HUES64 (cell line): Measurements from ENCODE around the gene TMEM250. TPM values are rescaled to one million over a fixed set of nuclear protein-coding genes. Genes with fewer than 3 reads are reported as not detected.

Source experiments
- H3K27ac ChIP-seq: 2 replicates; pipeline ENCODE4 v1.7.0; 2013; ENCODE audit warnings: low read depth, low read length, inconsistent platforms
- H3K27me3 ChIP-seq: 2 replicates; pipeline ENCODE4 v1.6.1; 2013; ENCODE audit warnings: mild to moderate bottlenecking, low read length; ENCODE audit not compliant: insufficient read depth
- H3K36me3 ChIP-seq: 2 replicates; pipeline ENCODE4 v1.6.1; 2013; ENCODE audit warnings: mild to moderate bottlenecking, low read length; ENCODE audit not compliant: insufficient read depth
- H3K4me1 ChIP-seq: 2 replicates; pipeline ENCODE4 v1.6.1; 2013; ENCODE audit warnings: mild to moderate bottlenecking, low read length, moderate library complexity; ENCODE audit not compliant: insufficient read depth
- H3K4me3 ChIP-seq: 2 replicates; pipeline ENCODE4 v1.5.1; 2013; ENCODE audit warnings: mild to moderate bottlenecking, low read length, moderate library complexity
- H3K9ac ChIP-seq: 2 replicates; pipeline ENCODE4 v1.6.1; 2013; ENCODE audit warnings: mild to moderate bottlenecking, low read depth, low read length
- H3K9me3 ChIP-seq: 2 replicates; pipeline ENCODE4 v1.6.1; 2013; ENCODE audit warnings: low read depth, low read length; ENCODE audit not compliant: insufficient read depth
- WGBS: fragments of 150-250, 120-280 bp; methylation state at CpG from one replicate; pipeline ENCODE4 v1.1.7; 2013; ENCODE audit warnings: missing lambda C conversion rate; 5-methylcytosine and 5-hydroxymethylcytosine counted together
- polyA plus RNA-seq, 2 experiments: library from polyadenylated mRNA; stranded (reverse); fragments of 50-300 nt; gene quantifications; one replicate each; pipeline ENCODE4 v1.2.3, GENCODE V29; 2013

Gene TMEM250, protein sequence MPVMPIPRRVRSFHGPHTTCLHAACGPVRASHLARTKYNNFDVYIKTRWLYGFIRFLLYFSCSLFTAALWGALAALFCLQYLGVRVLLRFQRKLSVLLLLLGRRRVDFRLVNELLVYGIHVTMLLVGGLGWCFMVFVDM
- 31.5 TPM for polyA plus RNA-seq (2013, experiment 1 of 2)
- polyA plus RNA-seq (2013, experiment 2 of 2): 29.2 TPM

DNA sequence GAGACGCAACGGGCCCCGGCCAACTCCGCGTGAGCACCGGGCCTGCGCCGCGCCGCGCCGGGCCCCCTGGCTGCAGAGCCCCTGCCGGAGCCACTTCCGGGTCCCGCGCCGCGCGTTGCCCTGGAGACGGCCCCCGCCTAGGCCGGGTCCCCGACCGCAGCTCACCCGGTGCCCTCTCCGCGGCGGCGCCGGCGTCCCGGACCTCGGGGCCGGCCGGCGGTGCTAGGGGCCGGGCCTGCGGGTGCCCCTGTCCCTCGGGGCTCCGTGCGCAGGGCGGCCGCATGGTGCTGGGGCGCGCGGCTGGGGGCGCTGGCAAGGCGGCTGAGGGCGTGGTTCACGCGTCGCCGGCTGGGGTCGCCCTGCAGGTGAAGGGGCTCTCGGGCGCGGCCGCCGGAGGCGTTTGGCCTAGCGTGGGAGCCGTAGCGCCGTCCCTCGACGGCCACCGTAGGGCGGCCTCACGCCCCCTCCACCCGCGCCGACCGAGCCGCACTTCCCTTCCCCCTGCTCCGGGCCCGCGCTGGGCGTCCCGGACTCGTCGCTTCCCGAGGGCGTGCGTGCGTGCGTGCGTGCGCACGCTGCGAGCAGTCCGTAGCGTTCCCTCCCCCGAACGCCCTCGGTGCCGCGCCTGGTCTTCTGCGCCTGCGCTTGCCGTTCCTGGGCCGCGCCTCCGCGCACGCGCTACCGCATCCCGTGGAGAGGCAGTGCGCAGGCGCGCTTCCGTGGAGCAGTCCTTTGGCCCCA, at the start of gene TMEM250:
Gene TMEM250 (minus strand): TSS at position 556 of the 741 bp plus-strand sequence. CDS start 1,975 bp downstream, outside the sequence.
- H3K4me1 ChIP-seq: no peaks in the 10 kb centered on the region
- H3K9ac ChIP-seq: peak within 1 kb of the TSS; percentile 90
- no peaks in the 10 kb centered on the region for H3K27me3 ChIP-seq
- under 1% methylated on average over 112 of the region's 112 CpGs for WGBS
- peaks cover 15% of the 10 kb centered on the region; the same call in 1 of the 2 replicates for H3K36me3 ChIP-seq
- H3K9me3 ChIP-seq: no peaks in the 10 kb centered on the region
- peak within 1 kb of the TSS; percentile 77 for H3K4me3 ChIP-seq
- H3K27ac ChIP-seq: peak within 1 kb of the TSS; percentile 88

DNA sequence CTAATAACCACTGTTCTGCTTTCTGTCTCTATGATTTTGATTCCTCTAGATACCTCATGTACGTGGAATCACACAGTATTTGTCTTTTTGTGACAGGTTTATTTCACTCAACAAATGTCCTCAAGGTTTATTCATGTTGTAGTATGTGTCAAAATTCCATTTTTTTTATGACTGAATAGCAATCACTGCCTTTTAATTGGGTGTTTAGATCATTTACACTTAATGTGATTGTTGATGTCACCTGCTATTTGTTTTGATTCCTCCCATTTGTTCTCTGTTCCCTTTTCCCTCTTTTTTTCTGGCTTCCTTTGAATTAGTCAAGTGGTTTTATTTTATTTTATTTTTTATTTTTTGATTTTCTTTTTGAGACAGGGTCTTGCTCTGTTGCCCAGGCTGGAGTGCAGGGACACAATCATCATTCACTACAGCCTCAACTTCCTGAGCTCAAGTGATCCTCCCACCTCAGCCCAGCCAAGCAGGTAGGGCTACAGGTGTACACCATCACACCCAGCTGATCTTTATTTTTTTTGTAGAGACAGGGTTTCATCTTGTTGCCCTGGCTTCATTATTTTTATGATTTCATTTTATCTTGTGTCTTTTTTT, 44.7 kb upstream of the TMEM250 start:
- Histone ChIP-seq H3K27ac (no peak overlapping the region), H3K9me3 (peaks cover 6% of the 10 kb centered on the region; the same call in 1 of the 2 replicates), H3K4me3 (no peak overlapping the region), H3K36me3 (no peaks in the 10 kb centered on the region), H3K27me3 (no peaks in the 10 kb centered on the region), H3K4me1 (no peaks in the 10 kb centered on the region), H3K9ac (no peak overlapping the region)
- WGBS: no CpG with 5 or more reads among the region's 1 CpG

DNA sequence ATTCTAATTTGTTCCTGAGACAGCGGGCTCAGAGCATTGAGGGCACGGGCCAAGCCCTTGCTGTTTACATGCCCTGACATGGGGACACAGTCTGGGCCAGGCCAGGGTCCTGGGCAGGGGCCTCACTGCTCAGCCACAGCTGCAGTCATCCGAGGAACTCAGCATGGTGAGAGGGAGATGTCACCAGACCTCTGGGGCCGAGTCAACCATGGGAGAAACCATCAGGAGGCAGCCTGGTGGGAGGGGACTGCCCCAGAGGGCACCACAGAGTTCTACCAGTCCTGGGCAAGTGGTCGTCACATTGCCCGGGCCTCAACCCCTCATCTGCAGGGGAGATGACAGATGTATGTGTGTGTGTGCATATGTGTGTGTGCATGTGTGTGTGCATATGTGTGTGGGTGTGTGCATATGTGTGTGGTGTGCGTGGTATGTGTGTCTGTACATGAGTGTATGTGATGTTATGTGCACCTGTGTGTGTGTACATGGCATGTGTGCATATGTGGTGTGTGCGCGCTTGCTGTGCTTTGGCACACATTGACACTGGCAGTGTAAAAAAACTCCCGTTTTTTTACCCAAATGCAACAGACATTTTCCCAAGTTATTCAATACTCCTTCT, 42.4 kb upstream of the TMEM250 start:
- H3K27me3 ChIP-seq: no peaks in the 10 kb centered on the region
- no peaks in the 10 kb centered on the region for H3K4me1 ChIP-seq
- WGBS: 87% methylated on average over 10 of the region's 10 CpGs

DNA sequence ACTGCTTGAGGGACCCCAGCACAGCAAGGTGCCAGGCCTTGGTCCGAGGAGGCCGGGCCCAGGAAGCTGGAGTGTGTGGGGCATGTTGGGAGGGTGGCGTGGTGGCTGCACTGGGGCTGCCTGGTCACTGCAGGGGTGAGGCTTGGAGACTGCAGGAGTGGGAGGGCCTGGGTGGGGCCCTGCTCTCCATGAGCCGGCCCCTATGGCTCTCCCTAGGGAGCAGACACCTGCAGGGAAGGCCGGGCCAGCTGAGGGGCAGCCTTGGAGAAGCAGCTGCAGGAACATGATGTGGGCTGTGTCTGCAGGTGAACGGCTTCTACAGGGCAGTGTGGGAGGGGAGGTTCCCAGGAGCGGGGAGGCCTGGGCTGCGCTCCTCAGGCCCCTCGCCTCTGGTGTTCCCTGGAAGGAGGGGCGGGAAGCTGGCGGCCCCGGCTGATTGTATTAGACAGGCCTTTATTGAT, 41.7 kb upstream of the TMEM250 start:
- Histone ChIP-seq H3K9ac (no peak overlapping the region), H3K36me3 (no peaks in the 10 kb centered on the region), H3K9me3 (peaks cover 6% of the 10 kb centered on the region; the same call in 1 of the 2 replicates), H3K27me3 (no peaks in the 10 kb centered on the region), H3K4me1 (no peaks in the 10 kb centered on the region), H3K27ac (no peak overlapping the region), H3K4me3 (no peak overlapping the region)
- WGBS: 70% methylated on average over 12 of the region's 12 CpGs

More for the DNA sequence above, 42.4 kb upstream of the TMEM250 start:
- no peak overlapping the region for H3K27ac ChIP-seq
- no peak overlapping the region for H3K9ac ChIP-seq
- H3K36me3 ChIP-seq: no peaks in the 10 kb centered on the region
- H3K9me3 ChIP-seq: peaks cover 6% of the 10 kb centered on the region; the same call in 1 of the 2 replicates
- no peak overlapping the region for H3K4me3 ChIP-seq

DNA sequence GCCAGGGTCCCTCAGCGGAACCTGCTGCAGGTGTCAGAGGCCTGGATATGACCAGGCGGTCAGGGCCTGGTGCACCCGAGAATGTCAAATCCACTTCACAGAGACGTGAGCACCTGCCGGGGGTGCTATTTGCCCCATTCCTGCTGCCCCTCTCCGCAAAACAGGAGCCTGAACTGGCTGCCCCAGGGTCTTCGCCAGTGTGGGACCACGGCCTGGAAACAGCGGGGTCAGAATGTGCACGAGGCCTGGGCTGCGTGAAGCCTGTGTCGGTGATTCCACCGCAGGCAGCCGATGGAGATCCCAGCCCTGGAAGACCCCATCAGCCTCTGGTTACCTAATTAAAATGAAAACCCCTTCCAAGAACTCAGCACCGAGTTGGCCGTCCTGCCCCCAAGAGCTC, 41.2 kb upstream of the TMEM250 start:
- Histone ChIP-seq H3K9me3 (peaks cover 6% of the 10 kb centered on the region; the same call in 1 of the 2 replicates), H3K27me3 (no peaks in the 10 kb centered on the region), H3K9ac (no peak overlapping the region), H3K4me3 (no peak overlapping the region), H3K27ac (no peak overlapping the region), H3K4me1 (no peaks in the 10 kb centered on the region), H3K36me3 (no peaks in the 10 kb centered on the region)
- 91% methylated on average over 16 of the region's 16 CpGs for WGBS

DNA sequence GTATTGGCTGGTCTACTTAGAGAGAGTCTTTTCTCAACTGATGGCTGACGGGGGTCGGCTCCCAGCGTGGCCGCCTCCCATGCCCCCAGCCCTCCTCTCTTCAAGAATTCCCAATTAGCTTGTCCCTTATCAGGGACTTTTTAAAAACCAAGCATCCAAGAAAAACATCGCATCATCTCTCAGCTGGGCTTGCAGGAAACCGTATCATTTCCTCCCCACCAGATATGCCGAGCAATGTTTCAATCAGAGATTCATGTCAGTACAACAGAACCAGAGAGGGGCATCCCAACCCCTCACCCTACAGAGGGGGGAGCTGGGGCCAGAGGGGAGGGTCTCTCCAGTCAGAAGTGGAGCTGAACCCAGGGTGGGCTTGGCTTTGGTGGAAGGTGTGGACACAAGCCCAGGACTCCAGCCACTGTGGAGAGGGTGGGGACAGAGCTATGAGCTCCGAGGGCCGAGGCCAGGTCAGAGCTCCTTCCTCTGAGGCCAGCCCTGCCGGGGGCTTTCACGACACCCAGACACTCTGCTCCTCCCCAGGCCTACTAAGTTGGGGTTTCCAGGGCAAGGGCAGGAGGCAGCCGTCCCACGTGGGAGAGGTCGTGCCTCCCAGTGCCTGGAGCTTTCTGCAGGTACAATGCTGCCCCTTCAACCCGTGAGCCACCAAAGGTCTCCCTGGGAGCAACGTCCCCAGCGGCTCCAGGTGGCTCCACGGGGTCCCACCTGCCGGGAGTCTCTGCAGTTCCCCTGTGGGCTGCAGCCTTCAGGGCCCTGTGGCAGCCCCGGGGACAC, 39.0 kb upstream of the TMEM250 start:
- WGBS: 89% methylated on average over 20 of the region's 20 CpGs
- Histone ChIP-seq H3K4me3 (no peak overlapping the region), H3K9me3 (no peaks in the 10 kb centered on the region), H3K9ac (no peak overlapping the region), H3K36me3 (no peaks in the 10 kb centered on the region), H3K27me3 (no peaks in the 10 kb centered on the region), H3K27ac (no peak overlapping the region), H3K4me1 (no peaks in the 10 kb centered on the region)

DNA sequence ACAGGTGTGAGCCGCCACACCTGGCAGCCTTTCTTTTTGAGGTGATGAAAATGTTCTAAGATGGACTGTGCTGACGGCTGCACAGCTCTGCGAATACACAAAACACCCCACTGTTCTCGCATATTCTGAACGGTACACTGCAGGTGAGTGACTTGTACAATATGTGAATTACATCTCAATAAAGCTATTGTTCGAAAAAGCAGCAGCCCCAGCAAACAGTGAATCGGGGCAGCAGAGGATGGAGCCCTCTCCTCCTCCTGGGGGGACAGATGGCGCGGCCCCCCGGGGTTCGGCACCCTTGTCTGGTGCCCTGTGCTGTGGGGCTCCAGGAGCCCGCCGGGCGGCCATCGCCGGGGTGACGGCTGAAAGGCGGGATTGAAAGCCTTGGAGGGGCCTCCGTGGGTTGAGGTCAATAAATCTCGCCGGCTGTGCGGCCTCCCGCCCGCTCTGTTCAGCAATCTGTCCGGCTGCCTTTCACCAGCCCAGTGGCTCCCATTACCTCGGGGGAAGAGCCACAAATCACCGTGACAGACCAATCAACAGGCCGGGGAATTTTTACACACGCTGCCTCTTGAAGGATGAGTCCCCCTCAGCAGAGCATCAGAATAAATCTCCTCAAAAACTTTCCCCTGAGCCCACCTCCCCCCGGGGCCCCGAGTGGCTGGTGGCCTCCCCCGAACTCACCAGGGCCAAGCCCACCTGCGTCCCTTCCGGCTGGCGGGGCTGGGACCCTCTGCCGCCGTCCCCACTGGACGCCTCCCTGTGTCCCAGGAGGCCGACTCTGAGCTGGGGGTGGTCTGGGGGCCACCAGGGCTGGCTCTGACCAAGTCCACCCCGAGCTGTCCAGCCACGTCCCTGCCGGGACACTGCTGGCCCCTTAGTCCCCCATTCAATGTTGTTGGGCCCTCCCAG, 37.8 kb upstream of the TMEM250 start:
- no peaks in the 10 kb centered on the region for H3K36me3 ChIP-seq
- H3K4me1 ChIP-seq: peaks cover 6% of the 10 kb centered on the region
- no peak overlapping the region for H3K27ac ChIP-seq
- H3K4me3 ChIP-seq: no peak overlapping the region
- WGBS: 92% methylated on average over 41 of the region's 42 CpGs
- H3K27me3 ChIP-seq: 0 out of 2 replicates have a peak, but pooled peaks cover 10% of the 10 kb centered on the region
- no peaks in the 10 kb centered on the region for H3K9me3 ChIP-seq
- no peak overlapping the region for H3K9ac ChIP-seq

DNA sequence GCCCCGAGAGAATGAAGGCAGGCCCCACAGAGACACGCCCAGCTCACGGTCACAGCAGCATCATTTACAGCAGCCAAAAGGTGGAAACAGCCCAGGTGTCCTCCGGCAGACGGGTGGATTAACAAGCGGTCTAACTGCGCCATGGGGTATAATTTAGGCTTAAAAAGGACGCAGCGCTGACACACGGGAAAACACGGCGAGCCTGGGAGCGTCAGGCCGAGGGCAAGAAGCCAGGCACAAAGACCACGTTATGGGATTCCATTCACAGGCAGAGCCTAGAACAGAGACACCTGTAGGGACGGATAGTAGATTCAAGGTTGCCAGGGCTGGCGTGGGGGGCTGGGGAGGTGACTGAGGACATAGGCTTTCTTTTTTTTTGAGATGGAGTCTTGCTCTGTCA, 36.9 kb upstream of the TMEM250 start:
- Histone ChIP-seq H3K4me1 (peaks cover 12% of the 10 kb centered on the region), H3K27me3 (peaks cover 11% of the 10 kb centered on the region; the same call in 1 of the 2 replicates), H3K27ac (no peak overlapping the region), H3K9ac (no peak overlapping the region), H3K9me3 (no peaks in the 10 kb centered on the region), H3K4me3 (no peak overlapping the region), H3K36me3 (no peaks in the 10 kb centered on the region)
- 94% methylated on average over 17 of the region's 17 CpGs for WGBS

DNA sequence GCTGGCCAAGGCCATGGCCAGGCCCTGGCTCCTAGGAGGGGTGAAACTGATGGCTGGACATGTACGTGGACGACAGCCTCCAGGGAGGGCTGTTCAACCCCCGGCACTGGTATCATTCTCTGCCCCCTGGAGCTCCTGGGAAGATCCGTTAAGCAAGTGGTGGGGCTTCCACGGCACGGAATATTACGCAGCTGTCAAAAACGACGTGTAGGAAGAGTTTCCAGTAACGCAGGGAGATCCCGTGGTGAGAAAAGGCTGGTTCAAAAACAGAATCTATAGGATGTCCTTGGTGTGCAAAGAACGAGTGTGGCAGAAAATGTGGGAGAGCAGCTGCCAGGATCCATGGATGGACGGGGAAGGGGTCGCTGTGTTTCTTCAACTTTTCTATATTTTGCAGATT, 36.3 kb upstream of the TMEM250 start:
- H3K27me3 ChIP-seq: peaks cover 14% of the 10 kb centered on the region; the same call in 1 of the 2 replicates
- 94% methylated on average over 14 of the region's 14 CpGs for WGBS

More for the DNA sequence above, 36.3 kb upstream of the TMEM250 start:
- peaks cover 12% of the 10 kb centered on the region for H3K4me1 ChIP-seq
- no peaks in the 10 kb centered on the region for H3K36me3 ChIP-seq
- no peak overlapping the region for H3K4me3 ChIP-seq
- H3K9me3 ChIP-seq: no peaks in the 10 kb centered on the region
- H3K27ac ChIP-seq: no peak overlapping the region
- H3K9ac ChIP-seq: no peak overlapping the region
